Inferior parietal cortex (tissue), 1 donor: ENCODE measurements around the gene SAMD8.
"Not testable (repeated sequence)": the region's sequence is repeated elsewhere in the genome, so short reads cannot be mapped to it uniquely, and the experiment has no call there.

Experiments used
- DNase-seq: peaks from one replicate; pipeline ENCODE4 v3.0.0-alpha.2; 2016; ENCODE audit errors: extremely low spot score

SAMD8 gene

GRCh38 chr10:75107756-75108683, 3.4 kb upstream of the SAMD8 start:
- DNase-seq, result no peak

GRCh38 chr10:75108684-75109458, 2.6 kb upstream of the SAMD8 start:
- DNase-seq, result no peak

GRCh38 chr10:75109459-75109778, 2.0 kb upstream of the SAMD8 start:
- no peak for DNase-seq

- no peak for DNase-seq
Observed at GRCh38 chr10:75110006-75110632, 1.3 kb upstream of the SAMD8 start.

GRCh38 chr10:75111907-75112679, 637 bp downstream of the SAMD8 start:
- peak; percentile 38 for DNase-seq

GRCh38 chr10:75115137-75115536, 3.7 kb downstream of the SAMD8 start:
- DNase-seq, result no peak

GRCh38 chr10:75116941-75117775, 5.7 kb downstream of the SAMD8 start:
- not testable (repeated sequence) for DNase-seq

GRCh38 chr10:75117995-75118394, 6.5 kb downstream of the SAMD8 start:
- DNase-seq, result peak; percentile 50

GRCh38 chr10:75119444-75120066, 8.1 kb downstream of the SAMD8 start:
- not testable (repeated sequence) for DNase-seq

- no peak for DNase-seq
Observed at GRCh38 chr10:75121322-75121721, 9.9 kb downstream of the SAMD8 start.

GRCh38 chr10:75122505-75122904, 11.0 kb downstream of the SAMD8 start:
- no peak for DNase-seq

- DNase-seq, result no peak
Observed at GRCh38 chr10:75123088-75123682, 11.7 kb downstream of the SAMD8 start.

- DNase-seq, result no peak
Observed at GRCh38 chr10:75126277-75126676, 14.8 kb downstream of the SAMD8 start.

GRCh38 chr10:75127471-75127870, 16.0 kb downstream of the SAMD8 start:
- no peak for DNase-seq

- DNase-seq, result not testable (repeated sequence)
Observed at GRCh38 chr10:75128985-75129384, 17.5 kb downstream of the SAMD8 start.

- DNase-seq, result no peak
Observed at GRCh38 chr10:75129537-75129936, 18.1 kb downstream of the SAMD8 start.

GRCh38 chr10:75133701-75134100, 22.2 kb downstream of the SAMD8 start:
- not testable (repeated sequence) for DNase-seq

- DNase-seq, result no peak
Observed at GRCh38 chr10:75136346-75136745, 24.9 kb downstream of the SAMD8 start.

- no peak for DNase-seq
Observed at GRCh38 chr10:75137533-75138438, 26.3 kb downstream of the SAMD8 start.
